H1 (cell line): ENCODE measurements around the gene NMU. TPM values are rescaled to one million over a fixed set of nuclear protein-coding genes. Genes with fewer than 3 reads are reported as not detected.

Experiments used
- CTCF ChIA-PET: fragments of 300-600 bp; sonication (Branson Sonifier 250); formaldehyde crosslinking; loops from one replicate; lab custom pipeline; 2021; ENCODE audit not compliant: partially characterized antibody; lab: Charles Lee
- POLR2A ChIA-PET: fragments of 300-600 bp; sonication (Branson Sonifier 250); formaldehyde crosslinking; loops from one replicate; lab custom pipeline; 2021; ENCODE audit warnings: inconsistent platforms; ENCODE audit not compliant: partially characterized antibody; lab: Charles Lee
- DNase-seq, 2 experiments: peaks; one replicate each; pipeline versions ENCODE4 v3.0.0 to v3.0.0-alpha.2; 2010 to 2022; ENCODE audit warnings: low spot score in 2 of 2, low read depth in 1 of 2, mixed read lengths in 1 of 2
- FAIRE-seq: peaks from 2 replicates; lab custom pipeline; 2011; peaks lifted over from hg19 to GRCh38; lab: Jason Lieb, UNC
- H2AFZ ChIP-seq: 2 replicates; pipeline ENCODE4 v1.8.1; 2012; ENCODE audit warnings: low read length, inconsistent platforms
- H2AK5ac ChIP-seq: 2 replicates; pipeline ENCODE4 v1.6.1; 2013; ENCODE audit warnings: low read depth, low read length
- H2BK120ac ChIP-seq: replicated peaks from 2 replicates; pipeline ENCODE3; 2013; ENCODE audit warnings: low read depth, low read length, inconsistent platforms
- H2BK12ac ChIP-seq: 2 replicates; pipeline ENCODE4 v1.6.1; 2013; ENCODE audit warnings: low read depth, low read length
- H2BK15ac ChIP-seq: 2 replicates; pipeline ENCODE4 v1.6.1; 2013; ENCODE audit warnings: low read length
- H2BK20ac ChIP-seq: 2 replicates; pipeline ENCODE4 v1.6.1; 2013; ENCODE audit warnings: low read length
- H2BK5ac ChIP-seq: 2 replicates; pipeline ENCODE4 v1.6.1; 2013; ENCODE audit warnings: low read depth, low read length
- H3K14ac ChIP-seq: 2 replicates; pipeline ENCODE4 v1.6.1; 2013; ENCODE audit warnings: inconsistent platforms; ENCODE audit not compliant: insufficient read length
- H3K18ac ChIP-seq: 2 replicates; pipeline ENCODE4 v1.6.1; 2013; ENCODE audit warnings: low read length; ENCODE audit errors: extremely low read depth
- H3K23ac ChIP-seq: 2 replicates; pipeline ENCODE4 v1.6.1; 2013; ENCODE audit warnings: inconsistent platforms; ENCODE audit not compliant: insufficient read length
- H3K23me2 ChIP-seq: 2 replicates; pipeline ENCODE4 v1.6.1; 2013; ENCODE audit warnings: low read depth, low read length
- H3K27ac ChIP-seq: 2 replicates; pipeline ENCODE4 v1.6.1; 2011; ENCODE audit warnings: low read depth, low read length, inconsistent platforms
- H3K27me3 ChIP-seq, 4 experiments: replicated peaks in 1 of 4; 1 replicate in 1 of 4; 2 replicates in 3 of 4; pipeline versions ENCODE4 v1.6.1 to v1.8.1; 2011 to 2013; ENCODE audit warnings: low read length in 3 of 4, mild to moderate bottlenecking in 3 of 4, inconsistent platforms in 2 of 4, mixed read lengths in 2 of 4, moderate library complexity in 1 of 4; ENCODE audit not compliant: control insufficient read depth in 3 of 4, insufficient read depth in 3 of 4; ENCODE audit errors: extremely low read depth in 1 of 4
- H3K36me3 ChIP-seq, 4 experiments: 2 replicates each; pipeline versions ENCODE4 v1.6.1 to v1.8.1; 2011 to 2013; ENCODE audit warnings: mild to moderate bottlenecking in 4 of 4, low read length in 3 of 4, moderate library complexity in 2 of 4, control low read depth in 1 of 4, inconsistent platforms in 1 of 4; ENCODE audit not compliant: insufficient read depth in 4 of 4, control insufficient read depth in 2 of 4
- H3K4ac ChIP-seq: replicated peaks from 2 replicates; pipeline ENCODE3; 2013; ENCODE audit warnings: low read length, low read depth, mixed read lengths, inconsistent platforms; ENCODE audit not compliant: insufficient read length
- H3K4me1 ChIP-seq, 4 experiments: replicated peaks in 1 of 4; 1 replicate in 1 of 4; 2 replicates in 3 of 4; pipeline versions ENCODE4 v1.6.1 to v1.8.1; 2011 to 2013; ENCODE audit warnings: low read length in 3 of 4, inconsistent platforms in 2 of 4, mixed read lengths in 1 of 4; ENCODE audit not compliant: insufficient read depth in 4 of 4, control insufficient read depth in 3 of 4
- H3K4me2 ChIP-seq, 2 experiments: 2 replicates each; pipeline versions ENCODE4 v1.6.1 to v1.8.1; 2011 to 2013; ENCODE audit warnings: low read depth in 2 of 2, low read length in 2 of 2, control low read depth in 1 of 2, inconsistent platforms in 1 of 2, mild to moderate bottlenecking in 1 of 2; ENCODE audit not compliant: insufficient read depth in 1 of 2
- H3K4me3 ChIP-seq, 4 experiments: fragments of 200-600, 300-600 bp in 1 of 4; sonication (generic), shearing (Covaris generic), sonication (Bioruptor Twin) in 1 of 4; 2 replicates each; pipeline versions ENCODE4 v1.5.1 to v1.8.1; 2011 to 2016; ENCODE audit warnings: low read length in 4 of 4, low read depth in 3 of 4, control low read depth in 2 of 4, inconsistent platforms in 2 of 4, mild to moderate bottlenecking in 2 of 4, mixed read lengths in 1 of 4, moderate library complexity in 1 of 4; ENCODE audit not compliant: insufficient read depth in 2 of 4; ENCODE audit errors: extremely low read depth in 1 of 4
- H3K56ac ChIP-seq: replicated peaks from 2 replicates; pipeline ENCODE3; 2013; ENCODE audit warnings: low read depth, mild to moderate bottlenecking, mixed read lengths, low read length, inconsistent platforms; ENCODE audit not compliant: insufficient read length
- H3K79me1 ChIP-seq: 2 replicates; pipeline ENCODE4 v1.6.1; 2013; ENCODE audit warnings: low read depth, low read length, control low read depth
- H3K79me2 ChIP-seq, 2 experiments: 2 replicates each; pipeline versions ENCODE4 v1.6.1 to v1.8.1; 2012 to 2013; ENCODE audit warnings: low read length in 2 of 2, mild to moderate bottlenecking in 2 of 2, inconsistent platforms in 1 of 2; ENCODE audit not compliant: insufficient read depth in 2 of 2, control insufficient read depth in 1 of 2
- H3K9ac ChIP-seq, 4 experiments: replicated peaks in 1 of 4; 1 replicate in 1 of 4; 2 replicates in 3 of 4; pipeline versions ENCODE4 v1.6.1 to v1.8.1; 2011 to 2013; ENCODE audit warnings: low read depth in 3 of 4, low read length in 3 of 4, control low read depth in 2 of 4, mild to moderate bottlenecking in 2 of 4, moderate library complexity in 2 of 4, inconsistent platforms in 1 of 4; ENCODE audit errors: extremely low read depth in 1 of 4
- H3K9me3 ChIP-seq, 2 experiments: 2 replicates each; pipeline versions ENCODE4 v1.6.1 to v1.8.1; 2012 to 2013; ENCODE audit warnings: mild to moderate bottlenecking in 2 of 2, moderate library complexity in 2 of 2, control low read depth in 1 of 2, inconsistent platforms in 1 of 2, low read depth in 1 of 2, low read length in 1 of 2, mixed read lengths in 1 of 2; ENCODE audit not compliant: insufficient read depth in 2 of 2
- H4K20me1 ChIP-seq, 2 experiments: replicated peaks in 1 of 2; 2 replicates each; pipeline versions ENCODE3 to v1.8.1; 2011 to 2013; ENCODE audit warnings: inconsistent platforms in 2 of 2, low read length in 2 of 2, mild to moderate bottlenecking in 1 of 2; ENCODE audit not compliant: insufficient read depth in 2 of 2, control insufficient read depth in 1 of 2
- H4K5ac ChIP-seq: 2 replicates; pipeline ENCODE4 v1.6.1; 2013; ENCODE audit warnings: low read length, low read depth, mixed read lengths, inconsistent platforms; ENCODE audit not compliant: insufficient read length
- H4K8ac ChIP-seq: 2 replicates; pipeline ENCODE4 v1.8.0; 2013; ENCODE audit warnings: mild to moderate bottlenecking, moderate library complexity, low read length, inconsistent platforms; ENCODE audit not compliant: insufficient read depth; ENCODE audit errors: extremely low read depth
- H4K91ac ChIP-seq: replicated peaks from 2 replicates; pipeline ENCODE3; 2013; ENCODE audit warnings: low read length, mixed read lengths, inconsistent platforms; ENCODE audit not compliant: insufficient read length
- ATF2 ChIP-seq: IDR thresholded peaks from 2 replicates; pipeline ENCODE4 v1.6.1; 2012; ENCODE audit warnings: low read length, inconsistent platforms
- ATF3 ChIP-seq: IDR thresholded peaks from 2 replicates; pipeline ENCODE4 v1.6.1; 2011; ENCODE audit warnings: low read depth, mild to moderate bottlenecking, low read length; ENCODE audit not compliant: insufficient read depth
- CEBPB ChIP-seq: IDR thresholded peaks from 2 replicates; pipeline ENCODE4 v1.6.1; 2012; ENCODE audit warnings: low read depth, low read length
- EGR1 ChIP-seq: IDR thresholded peaks from 2 replicates; pipeline ENCODE4 v1.6.1; 2011; ENCODE audit warnings: low read depth, low read length, borderline replicate concordance
- FOSL1 ChIP-seq: IDR thresholded peaks from 2 replicates; pipeline ENCODE4 v1.6.1; 2011; ENCODE audit warnings: mild to moderate bottlenecking, low read depth, low read length, moderate library complexity; ENCODE audit not compliant: insufficient read depth
- JUN ChIP-seq: IDR thresholded peaks from 2 replicates; pipeline ENCODE4 v1.6.1; 2011; ENCODE audit warnings: low read depth, mild to moderate bottlenecking, improper control_type of control experiment, low read length
- KDM5A ChIP-seq: fragments of 200-600 bp; IDR thresholded peaks from 2 replicates; pipeline ENCODE4 v1.7.1; 2012; ENCODE audit warnings: mild to moderate bottlenecking, low read length, inconsistent platforms, mixed read lengths
- POLR2AphosphoS5 ChIP-seq: IDR thresholded peaks from 2 replicates; pipeline ENCODE4 v1.6.1; 2011; ENCODE audit warnings: low read depth, low read length
- RXRA ChIP-seq: IDR thresholded peaks from 2 replicates; pipeline ENCODE4 v1.6.1; 2011; ENCODE audit warnings: low read depth, mild to moderate bottlenecking, low read length, moderate library complexity; ENCODE audit not compliant: insufficient read depth
- SP1 ChIP-seq: IDR thresholded peaks from 2 replicates; pipeline ENCODE4 v1.6.1; 2011; ENCODE audit warnings: low read depth, low read length
- SP4 ChIP-seq: IDR thresholded peaks from 2 replicates; pipeline ENCODE4 v1.6.1; 2012; ENCODE audit warnings: low read length, inconsistent platforms
- SUZ12 ChIP-seq: fragments of 200-600 bp; sonication (generic); IDR thresholded peaks from 2 replicates; pipeline ENCODE4 v1.6.1; 2012; ENCODE audit warnings: mild to moderate bottlenecking, inconsistent platforms, low read length, moderate library complexity, mixed read lengths
- TCF12 ChIP-seq: IDR thresholded peaks from 2 replicates; pipeline ENCODE4 v1.6.1; 2011; ENCODE audit warnings: low read depth, mild to moderate bottlenecking, low read length
- WGBS, 2 experiments: shearing (Covaris generic) in 1 of 2; methylation state at CpG; one replicate each; pipeline versions ENCODE4 v1.1.6 to v1.1.7; 2013 to 2015; ENCODE audit warnings: low lambda C conversion rate in 2 of 2, mixed read lengths in 2 of 2, inconsistent platforms in 1 of 2, low coverage in 1 of 2, missing lambda C conversion rate in 1 of 2; ENCODE audit not compliant: insufficient replicate concordance in 2 of 2, insufficient coverage in 1 of 2, insufficient read length in 1 of 2; ENCODE audit errors: extremely low coverage in 1 of 2, missing lambda C conversion rate in 1 of 2; 5-methylcytosine and 5-hydroxymethylcytosine counted together
- polyA plus RNA-seq, 7 experiments: library from polyadenylated mRNA; depleted of rRNA in 3 of 7; stranded (reverse) in 5 of 7; unstranded in 2 of 7; fragments of >200 nt in 5 of 7; fragments of 200-250 nt in 2 of 7; gene quantifications; 1 replicate in 5 of 7; 2 replicates in 1 of 7; 4 replicates in 1 of 7; pipeline versions ENCODE4 v1.2.1 to v1.2.3, GENCODE V29; 2011 to 2013; ENCODE audit warnings: missing spikeins in 2 of 7, mixed read lengths in 2 of 7
- total RNA-seq: library from RNA; stranded (reverse); fragmentation: NEBNext Ultra II Directional; extraction: Animal tissue kit (Norgen Biotek cat#: 25700); gene quantifications from 2 replicates; pipeline ENCODE4 v1.2.1, GENCODE V29; 2021
- TF ChIP-seq, protein P1 (sequence below): IDR thresholded peaks from 2 replicates; pipeline ENCODE4 v1.6.1; 2012; ENCODE audit warnings: inconsistent platforms

NMU gene
- total and polyA plus RNA-seq, 2 of the 8 experiments (the other 6 are each of a cell fraction or from before 2014, with no cell fraction given): 30.5 to 50.4 TPM

DNA sequence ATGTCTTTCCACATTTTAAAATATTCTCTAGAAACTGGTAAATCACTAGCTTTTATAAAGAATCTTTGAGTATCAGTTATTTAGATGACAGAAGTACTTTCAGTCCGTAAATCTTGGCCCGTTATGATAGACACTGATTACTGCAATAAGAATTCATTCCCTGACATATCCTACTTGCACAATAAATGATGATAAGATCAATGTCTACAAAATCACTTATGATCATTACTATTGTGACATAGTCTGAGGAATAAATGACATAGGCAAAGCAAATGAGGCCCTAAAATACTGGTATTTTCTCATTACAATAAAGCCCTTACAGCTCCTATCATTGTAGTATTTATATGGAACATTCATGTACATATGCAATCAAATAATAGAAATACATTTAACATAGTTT, 37.5 kb downstream of the NMU start:
- no peak for DNase-seq
- no peaks in the 10 kb centered on the region for H4K20me1 ChIP-seq
- H4K91ac ChIP-seq: no peak overlapping the region
- no peak overlapping the region for H3K4me3 ChIP-seq
- H2BK12ac ChIP-seq: no peak overlapping the region
- H3K9me3 ChIP-seq: no peaks in the 10 kb centered on the region; a peak in 1 of 4 replicates
- no peak overlapping the region for H3K56ac ChIP-seq
- H3K23ac ChIP-seq: no peak overlapping the region
- ChIA-PET POLR2A (no interaction called here), CTCF (no interaction called here)
- no peaks in the 10 kb centered on the region for H3K27me3 ChIP-seq
- no peak overlapping the region for H4K5ac ChIP-seq
- FAIRE-seq: no peak
- H2BK20ac ChIP-seq: no peak overlapping the region
- H3K79me2 ChIP-seq: no peaks in the 10 kb centered on the region
- H3K4ac ChIP-seq: no peak overlapping the region
- no peak overlapping the region for H3K27ac ChIP-seq
- no peak overlapping the region for H3K9ac ChIP-seq
- no peak overlapping the region for H2AFZ ChIP-seq
- H2BK5ac ChIP-seq: no peak overlapping the region
- H4K8ac ChIP-seq: no peak overlapping the region
- no peaks in the 10 kb centered on the region for H3K36me3 ChIP-seq
- no peak overlapping the region for H3K4me2 ChIP-seq
- no peaks in the 10 kb centered on the region for H3K23me2 ChIP-seq
- no peak overlapping the region for H2BK15ac ChIP-seq
- no peak overlapping the region for H2AK5ac ChIP-seq
- no peak overlapping the region for H2BK120ac ChIP-seq
- H3K14ac ChIP-seq: no peak overlapping the region
- H3K4me1 ChIP-seq: no peaks in the 10 kb centered on the region
- no peak overlapping the region for H3K18ac ChIP-seq
- no peaks in the 10 kb centered on the region for H3K79me1 ChIP-seq
- 75% methylated on average over 2 of the region's 2 CpGs; no CpG with 5 or more reads in 1 of the 2 experiments for WGBS, 2 experiments
- TF ChIP-seq SP1 (no peak), SUZ12 (no peak), CEBPB (no peak), EGR1 (no peak), FOSL1 (no peak), RXRA (no peak), TCF12 (no peak), ATF2 (no peak), ATF3 (no peak), JUN (no peak), SP4 (no peak), KDM5A (no peak), POLR2AphosphoS5 (no peak)
- TF ChIP-seq, protein P1, sequence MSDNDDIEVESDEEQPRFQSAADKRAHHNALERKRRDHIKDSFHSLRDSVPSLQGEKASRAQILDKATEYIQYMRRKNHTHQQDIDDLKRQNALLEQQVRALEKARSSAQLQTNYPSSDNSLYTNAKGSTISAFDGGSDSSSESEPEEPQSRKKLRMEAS: no peak
